Measurements from ENCODE around the gene DPH1.

DNA sequence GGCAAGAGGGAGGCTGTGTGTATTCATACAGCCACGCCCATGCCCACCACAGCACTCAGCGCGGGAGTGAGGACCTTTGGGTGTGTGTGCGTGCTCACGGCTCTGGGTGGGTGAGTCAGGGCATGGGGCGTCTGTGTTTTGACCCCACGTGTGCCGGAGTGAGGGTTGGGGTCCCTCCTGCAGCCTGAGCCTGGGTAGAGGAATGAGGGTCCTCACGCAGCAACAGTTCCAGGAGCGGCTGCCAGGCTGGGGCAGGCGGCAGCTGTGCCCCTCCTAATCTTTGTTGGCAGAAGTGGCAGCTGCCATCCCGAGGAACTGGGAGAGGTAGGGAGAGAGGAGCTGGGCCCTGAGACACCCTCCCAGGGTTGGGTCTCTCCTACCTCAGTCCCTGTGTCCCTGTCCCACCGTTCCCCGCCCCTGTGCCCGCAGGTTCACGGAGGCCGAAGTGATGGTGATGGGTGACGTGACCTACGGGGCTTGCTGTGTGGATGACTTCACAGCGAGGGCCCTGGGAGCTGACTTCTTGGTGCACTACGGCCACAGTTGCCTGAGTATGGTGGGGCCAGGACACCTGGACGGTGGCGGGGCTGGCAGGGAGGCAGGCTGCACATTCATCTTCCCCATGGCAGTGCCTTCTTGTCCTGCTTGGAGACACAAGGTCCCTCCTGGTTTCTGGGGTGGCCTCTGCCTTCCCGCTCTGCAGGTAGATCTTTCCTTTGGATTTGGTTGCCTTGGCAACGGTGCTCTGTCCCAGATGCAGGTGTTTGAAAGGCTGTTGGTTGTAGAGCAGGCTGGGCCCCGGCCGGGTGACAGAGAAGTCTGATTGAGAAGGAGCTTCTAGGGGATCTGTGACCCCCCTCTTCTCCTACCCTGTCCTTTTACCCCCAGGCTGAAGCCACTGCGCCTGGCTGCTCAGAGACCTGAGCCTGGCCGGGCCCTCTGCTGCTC is 5.9 kb downstream of the DPH1 start:
- TF ChIP-seq CTCF (conservative IDR thresholded peaks at IDR 0.05; ENCODE audit: low read depth, low read length) (no peak), POLR2A (IDR thresholded peaks at IDR 0.05; ENCODE audit: low read depth, low read length) (no peak), RAD21 (IDR thresholded peaks at IDR 0.05; ENCODE audit: low read length) (no peak), BHLHE40 (IDR thresholded peaks at IDR 0.05; ENCODE audit: low read depth, low read length) (no peak), CHD1 (IDR thresholded peaks at IDR 0.05; ENCODE audit: low read depth, low read length) (no peak), RCOR1 (IDR thresholded peaks at IDR 0.05; ENCODE audit: insufficient replicate concordance, low read length) (no peak), FOS (IDR thresholded peaks at IDR 0.05; ENCODE audit: low read depth, low read length) (no peak), RFX5 (IDR thresholded peaks at IDR 0.05; ENCODE audit: low read depth, low read length) (no peak), MAZ (IDR thresholded peaks at IDR 0.05; ENCODE audit: borderline replicate concordance, low read depth, low read length) (no peak), MXI1 (IDR thresholded peaks at IDR 0.05; ENCODE audit: borderline replicate concordance, low read depth, low read length) (no peak)
